Smooth muscle cell (in vitro differentiated cells): Measurements from ENCODE around the gene CLTC. TPM values are rescaled to one million over a fixed set of nuclear protein-coding genes. Genes with fewer than 3 reads are reported as not detected.

Source experiments
- DNase-seq: peaks from one replicate; lab custom pipeline; 2025; ENCODE audit not compliant: unreplicated experiment; lab: John Stamatoyannopoulos, UW
- H2AFZ ChIP-seq: fragments of 200-600 bp; sonication (generic); 2 replicates; pipeline ENCODE4 v1.6.0; 2016; ENCODE audit warnings: antibody characterized with exemption, low read depth, mild to moderate bottlenecking
- H3F3A ChIP-seq: fragments of 200-600 bp; sonication (generic); 2 replicates; pipeline ENCODE4 v1.6.0; 2017; ENCODE audit warnings: antibody characterized with exemption, low read depth
- H3K27ac ChIP-seq: fragments of 200-600 bp; sonication (generic); 2 replicates; pipeline ENCODE4 v1.5.1; 2016; ENCODE audit warnings: low read depth, mild to moderate bottlenecking
- H3K27me3 ChIP-seq: fragments of 200-600 bp; sonication (generic); 2 replicates; pipeline ENCODE4 v1.6.1; 2016; ENCODE audit warnings: low read depth, mild to moderate bottlenecking
- H3K36me3 ChIP-seq: fragments of 200-600 bp; sonication (generic); 2 replicates; pipeline ENCODE4 v1.5.1; 2016; ENCODE audit warnings: low read depth
- H3K4me1 ChIP-seq: fragments of 200-600 bp; sonication (generic); 2 replicates; pipeline ENCODE4 v1.5.1; 2016; ENCODE audit warnings: low read depth
- H3K4me2 ChIP-seq: fragments of 200-600 bp; sonication (generic); 2 replicates; pipeline ENCODE4 v1.6.0; 2016; ENCODE audit warnings: mild to moderate bottlenecking
- H3K4me3 ChIP-seq: fragments of 200-600 bp; sonication (generic); 2 replicates; pipeline ENCODE4 v1.5.1; 2016; ENCODE audit warnings: mild to moderate bottlenecking
- H3K79me2 ChIP-seq: fragments of 200-600 bp; sonication (generic); 2 replicates; pipeline ENCODE4 v1.6.0; 2016; ENCODE audit warnings: low read depth, mild to moderate bottlenecking
- H3K9ac ChIP-seq: fragments of 200-600 bp; sonication (generic); 2 replicates; pipeline ENCODE4 v1.6.0; 2016; ENCODE audit warnings: low read depth
- H3K9me3 ChIP-seq: fragments of 200-600 bp; sonication (generic); replicated peaks from 2 replicates; pipeline ENCODE4 v1.5.1; 2016; ENCODE audit warnings: low read depth
- H4K20me1 ChIP-seq: fragments of 200-600 bp; sonication (generic); 2 replicates; pipeline ENCODE4 v1.6.0; 2016; ENCODE audit warnings: low read depth
- CTCF ChIP-seq: fragments of 200-600 bp; sonication (generic); IDR thresholded peaks from 2 replicates; pipeline ENCODE4 v1.5.1; 2017; ENCODE audit warnings: borderline replicate concordance, mild to moderate bottlenecking, antibody characterized with exemption; ENCODE audit not compliant: insufficient read depth, poor library complexity, severe bottlenecking
- WGBS: methylation state at CpG from one replicate; pipeline ENCODE4 v1.1.7; 2016; ENCODE audit warnings: low lambda C conversion rate; 5-methylcytosine and 5-hydroxymethylcytosine counted together
- polyA plus RNA-seq: library from polyadenylated mRNA; unstranded; fragments of >200 nt; fragmentation: Nextera tagmentation; extraction: Ambion mirVana; gene quantifications from 2 replicates; pipeline ENCODE4 v1.2.1, GENCODE V29; 2016
- total RNA-seq: library from RNA; depleted of rRNA; stranded (reverse); fragments of >200 nt; gene quantifications from 2 replicates; pipeline ENCODE4 v1.2.3, GENCODE V29; 2014

Gene CLTC
- total and polyA plus RNA-seq, 2 experiments from 2014 or later = 102 to 362 TPM

GRCh38 chr17:59727817-59728533 is 108.3 kb downstream of the CLTC start:
- WGBS = 100% methylated on average over 1 of the region's 1 CpG

GRCh38 chr17:59730268-59730834 is 110.7 kb downstream of the CLTC start:
- Histone ChIP-seq H3K27me3 (no peaks in the 10 kb centered on the region), H3F3A (no peaks in the 10 kb centered on the region), H3K4me1 (no peaks in the 10 kb centered on the region), H3K27ac (no peak overlapping the region), H2AFZ (no peak overlapping the region), H3K4me2 (no peak overlapping the region), H3K36me3 (no peaks in the 10 kb centered on the region), H3K4me3 (no peak overlapping the region), H4K20me1 (peaks cover 52% of the 10 kb centered on the region), H3K79me2 (peaks cover 76% of the 10 kb centered on the region), H3K9ac (no peak overlapping the region), H3K9me3 (no peaks in the 10 kb centered on the region)
- DNase-seq = no peak
- TF ChIP-seq CTCF = no peak
- 97% methylated on average over 1 of the region's 1 CpG for WGBS

More at GRCh38 chr17:59727817-59728533, 108.3 kb downstream of the CLTC start:
- Histone ChIP-seq H3K36me3 (peaks cover 4% of the 10 kb centered on the region), H3K4me3 (no peak overlapping the region), H3K9me3 (no peaks in the 10 kb centered on the region), H3K4me1 (no peaks in the 10 kb centered on the region), H3K27me3 (no peaks in the 10 kb centered on the region), H3F3A (no peaks in the 10 kb centered on the region), H3K9ac (no peak overlapping the region), H3K79me2 (peaks cover 83% of the 10 kb centered on the region), H3K27ac (no peak overlapping the region), H2AFZ (no peak overlapping the region), H3K4me2 (no peak overlapping the region), H4K20me1 (peaks cover 73% of the 10 kb centered on the region)
- TF ChIP-seq CTCF = no peak
- no peak for DNase-seq

- Histone ChIP-seq H4K20me1 (peaks cover 21% of the 10 kb centered on the region), H3K27ac (no peak overlapping the region), H3K79me2 (peaks cover 43% of the 10 kb centered on the region)
Observed at GRCh38 chr17:59733697-59734096, 114.0 kb downstream of the CLTC start.

More at GRCh38 chr17:59733697-59734096, 114.0 kb downstream of the CLTC start:
- Histone ChIP-seq H3K4me3 (no peak overlapping the region), H3K27me3 (no peaks in the 10 kb centered on the region), H3K9me3 (no peaks in the 10 kb centered on the region), H3K4me1 (no peaks in the 10 kb centered on the region), H3F3A (no peaks in the 10 kb centered on the region), H3K4me2 (no peak overlapping the region), H2AFZ (no peak overlapping the region), H3K36me3 (peaks cover 6% of the 10 kb centered on the region), H3K9ac (no peak overlapping the region)
- TF ChIP-seq CTCF = no peak
- no peak for DNase-seq
- WGBS = 99% methylated on average over 2 of the region's 2 CpGs
